ENCODE data around the gene SLAMF9. TPM values are rescaled to one million over a fixed set of nuclear protein-coding genes. Genes with fewer than 3 reads are reported as not detected.
A peak's percentile ranks its signal among the peaks of the same experiment; 100 is the strongest.

The SLAMF9 gene
- total RNA-seq, 1 donor from 2014 or later = 0.43 TPM

DNA sequence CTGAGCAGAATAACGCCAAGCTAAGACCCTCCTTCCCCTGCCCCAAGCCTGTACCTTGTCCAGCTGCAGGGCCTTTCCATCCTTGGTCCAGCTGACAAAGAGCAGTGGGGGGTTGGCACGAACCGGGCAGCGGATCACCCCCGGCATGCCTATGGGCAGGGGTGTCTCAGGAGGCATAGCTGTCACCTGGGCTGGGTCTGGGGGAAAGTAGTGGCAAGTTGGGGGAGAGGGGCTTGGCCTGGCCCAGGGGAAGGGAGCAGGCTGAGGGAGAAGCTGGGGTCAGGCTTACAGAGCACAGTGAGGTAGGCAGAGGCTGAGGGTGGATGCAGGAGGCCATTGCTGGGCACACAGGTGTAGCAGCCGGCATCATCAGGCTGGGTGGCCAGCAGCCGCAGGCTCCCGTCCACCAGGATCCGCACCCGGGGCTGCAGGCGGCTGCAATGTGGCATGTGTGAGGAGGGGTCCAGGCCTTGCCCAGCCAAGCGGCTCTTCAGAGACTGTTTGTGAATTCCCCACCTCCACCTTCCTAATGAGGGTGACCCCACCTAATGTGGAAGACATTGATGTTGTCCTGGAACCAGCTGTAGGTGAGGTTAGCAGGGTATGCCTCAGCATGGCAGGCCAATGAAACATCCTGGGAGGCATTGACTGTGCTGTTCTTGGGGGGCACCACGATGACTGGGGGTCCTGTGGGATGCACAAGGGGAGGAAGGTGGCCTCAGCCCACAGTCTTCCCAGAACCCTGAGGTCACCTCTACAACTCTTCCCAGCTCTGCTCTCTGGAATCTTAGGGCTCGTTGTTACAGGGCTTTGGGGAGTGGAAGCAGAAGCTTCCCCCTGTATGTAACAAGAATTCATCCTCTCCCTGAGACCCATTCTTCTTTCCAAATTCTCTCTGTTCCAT is 19.6 kb downstream of the SLAMF9 start:
- Histone ChIP-seq H3K27ac (ENCODE audit: low read depth, low read length) (no peak overlapping the region), H3K79me2 (ENCODE audit: insufficient read depth, low read length) (no peaks in the 10 kb centered on the region), H3K4me3 (ENCODE audit: insufficient read depth, low read depth, low read length) (no peak overlapping the region), H3K9ac (ENCODE audit: low read length) (no peak overlapping the region), H2AFZ (ENCODE audit: low read depth, low read length) (no peak overlapping the region), H3K27me3 (ENCODE audit: insufficient read depth, low read length) (peaks cover 8% of the 10 kb centered on the region), H3K4me1 (ENCODE audit: insufficient read depth, low read length) (no peaks in the 10 kb centered on the region), H3K4me2 (ENCODE audit: low read length) (no peak overlapping the region), H4K20me1 (ENCODE audit: insufficient read depth, low read length) (no peaks in the 10 kb centered on the region), H3K36me3 (ENCODE audit: insufficient read depth, low read length) (no peaks in the 10 kb centered on the region), H3K9me3 (ENCODE audit: insufficient read depth, low read depth, low read length) (no peaks in the 10 kb centered on the region)
- no peak overlapping the region for H3K27ac Mint-ChIP-seq (ENCODE audit: unreplicated experiment)
- FAIRE-seq = no peak
- H3K36me3 Mint-ChIP-seq (ENCODE audit: low read depth, unreplicated experiment) = peaks cover 1% of the 10 kb centered on the region
- DNase-seq (ENCODE audit: low read depth) = no peak
- H3K4me1 Mint-ChIP-seq (ENCODE audit: low read depth, unreplicated experiment) = peaks cover 1% of the 10 kb centered on the region
- H3K27me3 Mint-ChIP-seq (ENCODE audit: low read depth, unreplicated experiment) = peaks cover 44% of the 10 kb centered on the region
- peaks cover 2% of the 10 kb centered on the region for H3K9me3 Mint-ChIP-seq (ENCODE audit: unreplicated experiment)
- no peak for TF ChIP-seq EZH2 (IDR thresholded peaks at IDR 0.05; ENCODE audit: insufficient read depth, low read length)
- TF ChIP-seq, protein P1, sequence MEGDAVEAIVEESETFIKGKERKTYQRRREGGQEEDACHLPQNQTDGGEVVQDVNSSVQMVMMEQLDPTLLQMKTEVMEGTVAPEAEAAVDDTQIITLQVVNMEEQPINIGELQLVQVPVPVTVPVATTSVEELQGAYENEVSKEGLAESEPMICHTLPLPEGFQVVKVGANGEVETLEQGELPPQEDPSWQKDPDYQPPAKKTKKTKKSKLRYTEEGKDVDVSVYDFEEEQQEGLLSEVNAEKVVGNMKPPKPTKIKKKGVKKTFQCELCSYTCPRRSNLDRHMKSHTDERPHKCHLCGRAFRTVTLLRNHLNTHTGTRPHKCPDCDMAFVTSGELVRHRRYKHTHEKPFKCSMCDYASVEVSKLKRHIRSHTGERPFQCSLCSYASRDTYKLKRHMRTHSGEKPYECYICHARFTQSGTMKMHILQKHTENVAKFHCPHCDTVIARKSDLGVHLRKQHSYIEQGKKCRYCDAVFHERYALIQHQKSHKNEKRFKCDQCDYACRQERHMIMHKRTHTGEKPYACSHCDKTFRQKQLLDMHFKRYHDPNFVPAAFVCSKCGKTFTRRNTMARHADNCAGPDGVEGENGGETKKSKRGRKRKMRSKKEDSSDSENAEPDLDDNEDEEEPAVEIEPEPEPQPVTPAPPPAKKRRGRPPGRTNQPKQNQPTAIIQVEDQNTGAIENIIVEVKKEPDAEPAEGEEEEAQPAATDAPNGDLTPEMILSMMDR (IDR thresholded peaks at IDR 0.05; ENCODE audit: insufficient read depth, low read depth, low read length) = no peak
- no peak overlapping the region for H3K4me3 Mint-ChIP-seq (ENCODE audit: unreplicated experiment)

DNA sequence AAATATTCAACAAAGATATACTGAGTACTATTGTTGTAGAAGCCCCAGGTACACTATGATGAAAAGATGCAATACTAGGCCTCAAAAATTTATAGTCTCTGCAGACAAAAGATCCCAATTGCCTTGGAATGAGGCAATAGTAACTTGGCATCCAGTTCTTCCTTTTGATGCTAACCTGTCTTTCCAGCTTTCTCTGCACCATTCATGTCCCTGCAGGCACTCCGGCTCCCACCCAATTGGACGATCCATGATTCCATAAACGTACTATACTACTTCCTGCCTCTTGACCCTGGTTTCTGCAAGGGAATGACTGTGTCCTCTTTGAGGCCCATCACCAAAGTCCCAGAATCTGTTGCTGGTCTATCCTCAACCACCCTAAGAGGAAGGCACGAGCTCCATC is 20.7 kb downstream of the SLAMF9 start:
- no peaks in the 10 kb centered on the region for H3K9me3 ChIP-seq (ENCODE audit: insufficient read depth, low read depth, low read length)
- H3K27me3 ChIP-seq (ENCODE audit: insufficient read depth, low read length) = peaks cover 4% of the 10 kb centered on the region
- no peak overlapping the region for H3K4me3 ChIP-seq (ENCODE audit: insufficient read depth, low read depth, low read length)
- FAIRE-seq (no peak), DNase-seq (ENCODE audit: low read depth) (no peak)
- H4K20me1 ChIP-seq (ENCODE audit: insufficient read depth, low read length) = no peaks in the 10 kb centered on the region
- H3K9me3 Mint-ChIP-seq (ENCODE audit: unreplicated experiment) = peaks cover 2% of the 10 kb centered on the region
- peaks cover 38% of the 10 kb centered on the region for H3K27me3 Mint-ChIP-seq (ENCODE audit: low read depth, unreplicated experiment)
- no peaks in the 10 kb centered on the region for H3K4me1 ChIP-seq (ENCODE audit: insufficient read depth, low read length)
- H3K4me2 ChIP-seq (ENCODE audit: low read length) = no peak overlapping the region
- TF ChIP-seq, protein P1 (IDR thresholded peaks at IDR 0.05; ENCODE audit: insufficient read depth, low read depth, low read length) = no peak
- TF ChIP-seq EZH2 (IDR thresholded peaks at IDR 0.05; ENCODE audit: insufficient read depth, low read length) = no peak
- H3K36me3 ChIP-seq (ENCODE audit: insufficient read depth, low read length) = no peaks in the 10 kb centered on the region
- peaks cover 1% of the 10 kb centered on the region for H3K4me1 Mint-ChIP-seq (ENCODE audit: low read depth, unreplicated experiment)
- no peak overlapping the region for H3K9ac ChIP-seq (ENCODE audit: low read length)
- peak overlapping the region; percentile 22 for H3K27ac Mint-ChIP-seq (ENCODE audit: unreplicated experiment)
- peaks cover 6% of the 10 kb centered on the region for H3K36me3 Mint-ChIP-seq (ENCODE audit: low read depth, unreplicated experiment)
- H3K27ac ChIP-seq (ENCODE audit: low read depth, low read length) = no peak overlapping the region
- H3K79me2 ChIP-seq (ENCODE audit: insufficient read depth, low read length) = no peaks in the 10 kb centered on the region
- no peak overlapping the region for H3K4me3 Mint-ChIP-seq (ENCODE audit: unreplicated experiment)
- H2AFZ ChIP-seq (ENCODE audit: low read depth, low read length) = no peak overlapping the region

Measured in astrocyte (in vitro differentiated cells and primary cell).